Common myeloid progenitor, CD34-positive (primary cell): ENCODE results near the gene UCN.
A peak's percentile ranks its signal among the peaks of the same experiment; 100 is the strongest.
"Not testable (repeated sequence)": the region's sequence is repeated elsewhere in the genome, so short reads cannot be mapped to it uniquely, and the experiment has no call there.

Experiments
- CTCF ChIA-PET: fragments of 350-600 bp; sonication (Branson Sonifier 250); formaldehyde crosslinking; loops from one replicate; lab custom pipeline; 2021; ENCODE audit warnings: antibody characterized with exemption; lab: Charles Lee
- POLR2A ChIA-PET: fragments of 350-600 bp; sonication (Branson Sonifier 250); formaldehyde crosslinking; loops from one replicate; lab custom pipeline; 2021; ENCODE audit warnings: antibody characterized with exemption; lab: Charles Lee
- DNase-seq, 3 donors: peaks; one replicate each; pipeline versions ENCODE4 v3.0.0 to v3.0.0-alpha.2; 2013
- H3K27ac ChIP-seq, 2 experiments: 1 replicate in 1 of 2; 2 replicates in 1 of 2; pipeline ENCODE4 v1.7.0; 2013; ENCODE audit warnings: inconsistent platforms in 2 of 2, low read length in 2 of 2, mild to moderate bottlenecking in 2 of 2, low read depth in 1 of 2, moderate library complexity in 1 of 2; ENCODE audit not compliant: severe bottlenecking in 2 of 2, insufficient read depth in 1 of 2, poor library complexity in 1 of 2
- H3K27me3 ChIP-seq, 5 experiments: replicated peaks in 2 of 5; 1 replicate in 3 of 5; 2 replicates in 2 of 5; pipeline versions ENCODE4 v1.6.1 to v1.7.0; 2013; ENCODE audit warnings: low read length in 4 of 5, mild to moderate bottlenecking in 2 of 5, moderate library complexity in 2 of 5, inconsistent platforms in 1 of 5; ENCODE audit not compliant: insufficient read depth in 5 of 5, control insufficient read depth in 4 of 5
- H3K36me3 ChIP-seq, 4 experiments: 1 replicate in 2 of 4; 2 replicates in 2 of 4; pipeline versions ENCODE4 v1.6.1 to v1.7.0; 2013; ENCODE audit warnings: low read length in 3 of 4, control low read depth in 1 of 4, mild to moderate bottlenecking in 1 of 4; ENCODE audit not compliant: control insufficient read depth in 4 of 4, insufficient read depth in 4 of 4
- H3K4me1 ChIP-seq, 4 experiments: 1 replicate in 3 of 4; 2 replicates in 1 of 4; pipeline versions ENCODE4 v1.6.1 to v1.7.1; 2013; ENCODE audit warnings: low read length in 3 of 4, mild to moderate bottlenecking in 3 of 4, control low read depth in 1 of 4, inconsistent platforms in 1 of 4, moderate library complexity in 1 of 4; ENCODE audit not compliant: control insufficient read depth in 4 of 4, insufficient read depth in 4 of 4; ENCODE audit errors: control extremely low read depth in 1 of 4
- H3K4me3 ChIP-seq, 7 experiments: 1 replicate in 4 of 7; 2 replicates in 3 of 7; pipeline versions ENCODE4 v1.5.1 to v1.7.0; 2013; ENCODE audit warnings: mild to moderate bottlenecking in 7 of 7, low read length in 6 of 7, moderate library complexity in 6 of 7, inconsistent platforms in 2 of 7, low read depth in 2 of 7, control low read depth in 1 of 7; ENCODE audit not compliant: insufficient read depth in 4 of 7, control insufficient read depth in 1 of 7; ENCODE audit errors: extremely low read depth in 1 of 7
- H3K9me3 ChIP-seq, 5 experiments: 1 replicate in 4 of 5; 2 replicates in 1 of 5; pipeline versions ENCODE4 v1.6.1 to v1.7.1; 2013; ENCODE audit warnings: low read length in 4 of 5, mild to moderate bottlenecking in 2 of 5, inconsistent platforms in 1 of 5, low read depth in 1 of 5, moderate library complexity in 1 of 5; ENCODE audit not compliant: control insufficient read depth in 4 of 5, insufficient read depth in 2 of 5; ENCODE audit errors: control extremely low read depth in 1 of 5
- WGBS: methylation state at CpG from one replicate; pipeline ENCODE4 v1.1.5; 2013; ENCODE audit not compliant: insufficient coverage; 5-methylcytosine and 5-hydroxymethylcytosine counted together

UCN gene

DNA sequence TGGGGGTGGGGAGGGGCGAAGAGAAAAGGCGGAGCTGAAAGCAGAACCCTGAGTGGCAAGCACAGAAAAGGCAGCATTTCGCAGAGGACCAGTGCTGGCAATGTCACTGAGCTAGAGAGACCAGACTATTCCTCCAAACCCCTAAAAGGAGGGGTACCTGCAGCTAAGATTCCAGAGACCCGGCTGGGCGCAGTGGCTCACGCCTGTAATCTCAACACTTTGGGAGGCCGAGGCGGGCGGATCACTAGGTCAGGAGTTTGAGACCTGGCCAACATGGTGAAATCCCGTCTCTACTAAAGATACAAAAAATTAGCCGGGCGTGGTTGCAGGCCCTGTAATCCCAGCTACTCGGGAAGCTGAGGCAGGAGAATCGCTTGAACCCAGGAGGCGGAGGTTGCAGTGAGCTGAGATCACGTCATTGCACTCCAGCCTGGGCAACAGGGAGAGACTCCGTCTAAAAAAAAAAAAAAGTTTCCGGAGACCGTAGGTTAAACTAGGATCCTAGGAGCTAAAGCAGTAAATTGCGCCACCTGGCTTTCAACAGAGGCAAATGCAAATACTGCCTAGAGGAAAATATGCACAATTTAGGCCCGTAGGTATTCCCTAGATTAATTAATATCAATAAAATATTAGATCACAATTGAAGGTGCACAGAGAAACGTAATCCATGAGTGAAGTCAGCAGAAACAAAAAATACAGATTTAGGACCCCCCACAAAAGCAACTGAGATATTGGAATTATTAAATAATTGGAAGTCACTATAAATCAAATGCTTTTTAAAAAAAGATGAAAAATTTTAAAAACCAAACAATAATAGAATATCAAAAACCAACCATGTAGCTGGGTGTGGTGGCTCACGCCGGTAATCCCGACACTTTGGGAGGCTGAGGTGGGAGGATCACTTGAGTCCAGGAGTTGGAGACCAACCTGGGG, 4.9 kb downstream of the UCN start:
- Histone ChIP-seq H3K9me3 (no peaks in the 10 kb centered on the region), H3K27ac (no peak overlapping the region)

DNA sequence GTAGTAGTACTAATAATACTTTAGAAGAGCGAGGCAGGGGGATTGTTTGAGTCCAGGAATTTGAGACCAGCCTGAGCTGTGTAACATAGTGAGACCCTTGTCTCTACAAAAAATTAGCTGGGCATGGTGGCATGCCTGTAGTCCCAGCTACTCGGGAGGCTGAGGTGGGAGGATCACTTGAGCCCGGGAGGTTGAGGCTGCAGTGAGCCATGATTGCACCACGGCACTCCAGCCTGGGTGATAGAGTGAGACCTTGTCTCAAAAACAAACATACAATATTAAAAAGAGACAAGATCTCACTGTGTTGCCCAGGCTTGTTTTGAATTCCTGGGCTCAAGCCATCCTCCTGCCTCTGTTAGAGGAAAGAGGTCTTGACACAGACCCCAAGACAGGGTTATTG, 7.6 kb downstream of the UCN start:
- H3K4me1 ChIP-seq, H3K27ac ChIP-seq, H3K27me3 ChIP-seq, POLR2A ChIA-PET, H3K4me3 ChIP-seq, DNase-seq, H3K9me3 ChIP-seq, H3K36me3 ChIP-seq: not testable (repeated sequence)
- CTCF ChIA-PET = interaction anchor here (0.7 to 7.8 kb wide), 8 partner anchors 9 to 219 kb away, joined by 3 to 94 read pairs (median 10); partner anchors contain the start of genes MPV17 and TRIM54
- 100% methylated on average over 1 of the region's 4 CpGs for WGBS

More for the DNA sequence above, 4.9 kb downstream of the UCN start:
- 30% methylated on average over 22 of the region's 25 CpGs for WGBS
- Histone ChIP-seq H3K36me3 (peaks cover 0 to 3% (median 0%) of the 10 kb centered on the region in 4 experiments), H3K27me3 (peaks cover 0 to 37% (median 19%) of the 10 kb centered on the region in 5 experiments), H3K4me1 (peaks cover 0 to 26% (median 18%) of the 10 kb centered on the region in 4 experiments), H3K4me3 (peak overlapping the region in 3 of 7 experiments; percentile 54 to 71 (median 57))
- POLR2A ChIA-PET = interaction anchor here (0.6 kb wide), 1 partner anchor 53 kb away, joined by 4 read pairs; the partner anchor contains the start of gene GTF3C2
- DNase-seq = peak; percentile 67 to 78 (median 75)
- CTCF ChIA-PET = interaction anchor here (0.7 to 7.8 kb wide), 29 partner anchors 7 to 254 kb away, joined by 3 to 94 read pairs (median 4); partner anchors contain the start of genes MPV17 and TRIM54

- POLR2A ChIA-PET = interaction anchor here (0.7 kb wide), 1 partner anchor 18 kb away, joined by 4 read pairs; no protein-coding TSS in a partner anchor
- WGBS = 96% methylated on average over 15 of the region's 18 CpGs
- no peaks in the 10 kb centered on the region for H3K36me3 ChIP-seq
- H3K4me1 ChIP-seq = peaks cover 0 to 3% (median 3%) of the 10 kb centered on the region in 4 experiments
- no peaks in the 10 kb centered on the region for H3K9me3 ChIP-seq
- no peak overlapping the region for H3K27ac ChIP-seq
- no peak overlapping the region for H3K4me3 ChIP-seq
- CTCF ChIA-PET = interaction anchor here (0.9 to 7.8 kb wide), 5 partner anchors 7 to 47 kb away, joined by 3 to 94 read pairs (median 17); partner anchors contain the start of gene TRIM54
- H3K27me3 ChIP-seq = no peaks in the 10 kb centered on the region
- no peak for DNase-seq
These were observed 9.7 kb downstream of the UCN start for GRCh38 chr2:27298391-27299080.

- no peak for DNase-seq
- no peaks in the 10 kb centered on the region for H3K9me3 ChIP-seq
- H3K36me3 ChIP-seq = no peaks in the 10 kb centered on the region
- no peak overlapping the region for H3K27ac ChIP-seq
- no peak overlapping the region for H3K4me3 ChIP-seq
- POLR2A ChIA-PET = no interaction called here
- no peaks in the 10 kb centered on the region for H3K27me3 ChIP-seq
- WGBS = no CpG with 5 or more reads among the region's 3 CpGs
- CTCF ChIA-PET = interaction anchor here (0.9 to 1.2 kb wide), 2 partner anchors 32 to 48 kb away, joined by 4 read pairs; no protein-coding TSS in a partner anchor
- peaks cover 0 to 3% (median 0%) of the 10 kb centered on the region in 4 experiments for H3K4me1 ChIP-seq
These were observed 11.1 kb downstream of the UCN start for GRCh38 chr2:27297195-27297594.

DNA sequence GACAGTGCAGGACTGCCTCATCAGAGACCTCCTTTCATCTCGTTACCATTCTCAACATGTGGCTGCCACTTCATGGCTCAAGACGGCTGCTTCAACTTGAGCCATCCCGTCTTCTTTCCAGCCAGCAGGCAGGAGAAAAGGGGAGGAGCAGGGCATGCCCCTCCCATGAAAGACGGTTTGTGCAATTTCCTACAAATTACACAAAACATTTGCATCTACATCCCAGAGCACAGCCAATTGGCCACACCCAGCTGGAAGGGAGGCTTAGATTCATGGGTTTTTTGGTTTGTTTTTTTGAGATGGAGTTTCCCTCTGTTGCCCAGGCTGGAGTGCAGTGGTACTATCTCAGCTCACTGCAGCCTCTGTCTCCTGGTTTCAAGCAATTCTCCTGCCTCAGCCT, 11.8 kb downstream of the UCN start:
- ChIA-PET POLR2A (no interaction called here), CTCF (interaction anchor here (1.2 kb wide), 1 partner anchor 47 kb away, joined by 4 read pairs; no protein-coding TSS in a partner anchor)
- Histone ChIP-seq H3K27me3 (no peaks in the 10 kb centered on the region), H3K9me3 (no peaks in the 10 kb centered on the region), H3K36me3 (no peaks in the 10 kb centered on the region), H3K27ac (no peak overlapping the region), H3K4me3 (no peak overlapping the region), H3K4me1 (peaks cover 0 to 8% (median 2%) of the 10 kb centered on the region in 4 experiments)
- 100% methylated on average over 1 of the region's 4 CpGs for WGBS
- DNase-seq = no peak

DNA sequence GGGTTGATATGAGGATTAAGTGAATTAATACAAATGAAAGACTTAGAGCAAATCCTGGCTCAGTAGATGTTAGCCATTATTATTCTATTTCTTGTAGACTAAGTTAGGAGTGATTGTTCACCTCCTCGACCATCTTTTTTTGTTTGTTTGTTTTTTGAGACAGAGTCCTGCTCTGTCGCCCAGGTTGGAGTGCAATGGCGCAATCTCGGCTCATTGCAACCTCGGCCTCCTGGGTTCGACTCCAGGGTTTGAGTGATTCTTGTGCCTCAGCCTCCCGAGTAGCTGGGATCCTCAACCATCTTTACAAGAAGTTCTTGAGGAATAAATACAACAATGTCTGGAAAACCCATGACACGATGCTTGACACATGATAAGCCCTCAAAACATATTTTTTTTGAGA, 13.3 kb downstream of the UCN start:
- Histone ChIP-seq H3K27me3 (no peaks in the 10 kb centered on the region), H3K27ac (no peak overlapping the region), H3K9me3 (no peaks in the 10 kb centered on the region), H3K4me1 (peaks cover 0 to 22% (median 15%) of the 10 kb centered on the region in 4 experiments), H3K36me3 (no peaks in the 10 kb centered on the region), H3K4me3 (no peak overlapping the region)
- CTCF ChIA-PET = interaction anchor here (7.7 kb wide), 1 partner anchor 29 kb away, joined by 48 read pairs; the partner anchor contains the start of gene SLC30A3
- POLR2A ChIA-PET = no interaction called here
- 97% methylated on average over 6 of the region's 8 CpGs for WGBS
- DNase-seq = no peak
